HFFc6 (cell line): ENCODE data around the gene KCNQ1. TPM values are rescaled to one million over a fixed set of nuclear protein-coding genes. Genes with fewer than 3 reads are reported as not detected.

ENCODE experiments used
- DNase-seq: peaks from one replicate; pipeline ENCODE4 v3.0.0-alpha.2; 2018
- H3K27ac Mint-ChIP-seq: 2 replicates; pipeline ENCODE4 v1.8.0; 2020; ENCODE audit warnings: mild to moderate bottlenecking, mixed read lengths
- H3K27me3 Mint-ChIP-seq: 2 replicates; pipeline ENCODE4 v1.8.0; 2021; ENCODE audit warnings: mild to moderate bottlenecking, moderate library complexity, mixed read lengths; ENCODE audit not compliant: insufficient read depth
- H3K36me3 Mint-ChIP-seq: 2 replicates; pipeline ENCODE4 v1.8.0; 2021; ENCODE audit warnings: low read depth, mixed read lengths
- H3K4me1 Mint-ChIP-seq: 2 replicates; pipeline ENCODE4 v1.8.0; 2020; ENCODE audit warnings: low read depth, mixed read lengths
- H3K4me3 Mint-ChIP-seq: 2 replicates; pipeline ENCODE4 v1.8.0; 2020; ENCODE audit warnings: mild to moderate bottlenecking, moderate library complexity, mixed read lengths
- H3K9me3 Mint-ChIP-seq: 2 replicates; pipeline ENCODE4 v1.8.0; 2020; ENCODE audit warnings: mild to moderate bottlenecking, mixed read lengths
- CTCF ChIP-seq: fragments of 200-600 bp; sonication (generic); IDR thresholded peaks from 2 replicates; pipeline ENCODE4 v1.5.0; 2021; ENCODE audit warnings: antibody characterized with exemption, mild to moderate bottlenecking
- total RNA-seq, 6 experiments: library from RNA; stranded (reverse); fragmentation: NEBNext Ultra II Directional; extraction: Animal tissue kit (Norgen Biotek cat#: 25700); gene quantifications; 2 replicates in 1 of 6; 3 replicates in 5 of 6; pipeline ENCODE4 v1.2.3, GENCODE V29; 2021

Gene KCNQ1
- total RNA-seq, 6 experiments from 2014 or later = not detected

GRCh38 chr11:2535673-2536439 lies 91.0 kb downstream of the KCNQ1 start:
- H3K4me3 Mint-ChIP-seq = no peak overlapping the region
- DNase-seq = no peak
- H3K36me3 Mint-ChIP-seq = no peaks in the 10 kb centered on the region
- TF ChIP-seq CTCF = no peak
- no peaks in the 10 kb centered on the region for H3K9me3 Mint-ChIP-seq
- H3K27ac Mint-ChIP-seq = no peak overlapping the region
- H3K4me1 Mint-ChIP-seq = peaks cover 16% of the 10 kb centered on the region
- peaks cover 15% of the 10 kb centered on the region for H3K27me3 Mint-ChIP-seq

- Mint-ChIP-seq H3K4me3 (no peak overlapping the region), H3K9me3 (no peaks in the 10 kb centered on the region), H3K27me3 (peaks cover 22% of the 10 kb centered on the region), H3K4me1 (peaks cover 16% of the 10 kb centered on the region), H3K36me3 (no peaks in the 10 kb centered on the region), H3K27ac (no peak overlapping the region)
- no peak for DNase-seq
- TF ChIP-seq CTCF = no peak
These were observed 91.7 kb downstream of the KCNQ1 start for GRCh38 chr11:2536440-2536989.

- Mint-ChIP-seq H3K4me1 (peaks cover 16% of the 10 kb centered on the region), H3K27ac (no peak overlapping the region), H3K36me3 (no peaks in the 10 kb centered on the region), H3K9me3 (no peaks in the 10 kb centered on the region), H3K4me3 (no peak overlapping the region), H3K27me3 (peaks cover 26% of the 10 kb centered on the region)
- no peak for TF ChIP-seq CTCF
- no peak for DNase-seq
These were observed 92.3 kb downstream of the KCNQ1 start for GRCh38 chr11:2537010-2537705.

DNA sequence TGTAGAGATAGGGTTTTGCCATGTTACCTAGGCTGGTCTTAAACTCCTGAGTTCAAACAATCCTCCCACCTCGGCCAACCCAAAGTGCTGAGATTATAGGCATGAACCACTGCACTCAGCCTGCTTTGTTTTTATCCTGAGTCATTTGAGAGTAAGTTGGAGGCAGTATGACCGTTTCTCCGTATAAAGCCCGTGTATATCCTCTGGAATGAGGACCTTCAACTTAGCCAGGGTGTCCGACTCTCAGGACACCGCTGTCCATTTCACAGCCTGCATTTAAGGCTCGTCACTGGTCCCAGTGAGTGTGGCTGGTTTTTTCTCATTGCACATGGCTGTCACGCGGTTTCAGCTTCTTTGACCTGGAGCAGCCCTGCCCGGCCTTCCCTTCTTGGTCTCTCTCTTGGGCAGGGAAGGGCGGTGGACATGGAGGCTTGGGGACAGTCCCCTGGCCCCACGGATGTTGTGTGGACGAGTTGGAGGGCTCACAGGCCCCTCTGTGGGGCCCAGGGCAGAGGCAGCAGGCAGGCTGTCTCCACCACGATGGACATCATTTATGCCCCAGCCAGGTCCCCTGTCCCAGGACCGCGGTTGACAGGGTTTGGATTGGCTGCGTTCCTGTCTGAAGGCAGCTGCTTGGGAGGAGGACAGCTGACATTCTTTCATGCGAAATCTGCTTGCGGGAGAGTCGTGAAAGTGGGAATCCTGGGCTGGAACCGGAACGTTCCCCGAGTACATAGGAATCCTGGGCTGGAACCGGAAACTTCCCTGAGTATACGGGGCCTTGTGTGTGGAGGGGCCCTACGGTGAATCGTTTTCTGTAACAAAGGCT lies 93.3 kb downstream of the KCNQ1 start:
- no peak for TF ChIP-seq CTCF

GRCh38 chr11:2538951-2539350 lies 94.1 kb downstream of the KCNQ1 start:
- TF ChIP-seq CTCF = no peak
- Mint-ChIP-seq H3K27ac (no peak overlapping the region), H3K9me3 (no peaks in the 10 kb centered on the region), H3K36me3 (no peaks in the 10 kb centered on the region), H3K4me1 (no peaks in the 10 kb centered on the region), H3K27me3 (peaks cover 25% of the 10 kb centered on the region), H3K4me3 (no peak overlapping the region)
- DNase-seq = no peak

More for the DNA sequence above, 93.3 kb downstream of the KCNQ1 start:
- Mint-ChIP-seq H3K27me3 (peaks cover 25% of the 10 kb centered on the region), H3K9me3 (no peaks in the 10 kb centered on the region), H3K36me3 (no peaks in the 10 kb centered on the region), H3K27ac (no peak overlapping the region), H3K4me3 (no peak overlapping the region), H3K4me1 (peaks cover 8% of the 10 kb centered on the region)
- no peak for DNase-seq
